A673 (cell line): ENCODE data around the gene AKAP8. TPM values are rescaled to one million over a fixed set of nuclear protein-coding genes. Genes with fewer than 3 reads are reported as not detected.

ENCODE experiments used
- BruUV-seq: library from RNA; stranded (reverse); fragments of 400-500 nt; replicated peaks from 2 replicates; lab custom pipeline; 2021; lab: Mats Ljungman, UMichigan
- CTCF ChIA-PET: fragments of 300-600 bp; sonication (Branson Sonifier 250); formaldehyde crosslinking; loops from one replicate; lab custom pipeline; 2022; ENCODE audit warnings: antibody characterized with exemption; lab: Charles Lee
- POLR2A ChIA-PET: fragments of 300-600 bp; sonication (Branson Sonifier 250); formaldehyde crosslinking; loops from one replicate; lab custom pipeline; 2022; ENCODE audit warnings: antibody characterized with exemption; ENCODE audit not compliant: low non-redundant PET; lab: Charles Lee
- DNase-seq: peaks from one replicate; pipeline ENCODE4 v3.0.0-alpha.2; 2015; ENCODE audit warnings: low spot score
- H3K27ac ChIP-seq: fragments of 200-600 bp; sonication (generic); 2 replicates; pipeline ENCODE4 v1.5.1; 2016; ENCODE audit warnings: mixed run types, low read depth, mild to moderate bottlenecking, mixed read lengths, antibody characterized with exemption, low read length; ENCODE audit not compliant: poor library complexity, severe bottlenecking
- H3K27me3 ChIP-seq: fragments of 200-600 bp; sonication (generic); replicated peaks from 2 replicates; pipeline ENCODE4 v1.6.1; 2017; ENCODE audit warnings: mixed run types, low read depth, mild to moderate bottlenecking, mixed read lengths, antibody characterized with exemption, low read length; ENCODE audit not compliant: insufficient read depth, poor library complexity
- H3K36me3 ChIP-seq: fragments of 200-600 bp; sonication (generic); 2 replicates; pipeline ENCODE4 v1.6.1; 2016; ENCODE audit warnings: mixed run types, mild to moderate bottlenecking, mixed read lengths, antibody characterized with exemption, low read length; ENCODE audit not compliant: insufficient read depth, poor library complexity, severe bottlenecking
- H3K4me1 ChIP-seq: fragments of 200-600 bp; sonication (generic); 2 replicates; pipeline ENCODE4 v1.6.1; 2017; ENCODE audit warnings: mixed run types, mild to moderate bottlenecking, mixed read lengths, antibody characterized with exemption, low read length; ENCODE audit not compliant: insufficient read depth, poor library complexity, severe bottlenecking
- H3K4me3 ChIP-seq: fragments of 200-600 bp; sonication (generic); 2 replicates; pipeline ENCODE4 v1.5.1; 2016; ENCODE audit warnings: low read depth, mixed run types, mild to moderate bottlenecking, mixed read lengths, low read length; ENCODE audit not compliant: poor library complexity, severe bottlenecking
- H3K9me3 ChIP-seq: fragments of 200-600 bp; sonication (generic); 2 replicates; pipeline ENCODE4 v1.6.1; 2016; ENCODE audit warnings: mixed run types, low read depth, mild to moderate bottlenecking, mixed read lengths, antibody characterized with exemption, low read length; ENCODE audit not compliant: poor library complexity, severe bottlenecking
- CTCF ChIP-seq: fragments of 300-800, 200-600 bp; sonication (generic); conservative IDR thresholded peaks from 2 replicates; pipeline ENCODE4 v1.5.1; 2017; ENCODE audit warnings: low read depth, mild to moderate bottlenecking, antibody characterized with exemption, low read length, moderate library complexity, mixed read lengths
- EZH2 ChIP-seq: fragments of 200-600 bp; sonication (generic); IDR thresholded peaks from 2 replicates; pipeline ENCODE4 v1.6.1; 2017; ENCODE audit warnings: borderline replicate concordance, low read depth, mild to moderate bottlenecking, mixed read lengths, antibody characterized with exemption, low read length; ENCODE audit not compliant: poor library complexity, severe bottlenecking
- intact Hi-C: fragments of 100-400 bp; cut with micrococcal nuclease; formaldehyde crosslinking; loops from one replicate; pipeline ENCODE4 v1.10.0; 2022; ENCODE audit not compliant: unreplicated experiment
- total RNA-seq: library from RNA; stranded (reverse); gene quantifications from 2 replicates; pipeline ENCODE4 v1.2.3, GENCODE V29; 2021

Gene AKAP8
- total RNA-seq, 1 experiment from 2014 or later: 48.4 TPM

- Histone ChIP-seq H3K36me3 (peaks cover 54% of the 10 kb centered on the region), H3K4me3 (no peak overlapping the region), H3K27me3 (no peaks in the 10 kb centered on the region), H3K27ac (no peak overlapping the region), H3K4me1 (no peaks in the 10 kb centered on the region), H3K9me3 (no peaks in the 10 kb centered on the region)
- POLR2A ChIA-PET: no interaction called here
- CTCF ChIA-PET: no interaction called here
- intact Hi-C loops: no loop called here
- TF ChIP-seq EZH2: no peak
- no peak for TF ChIP-seq CTCF
- DNase-seq: no peak
- BruUV-seq: no TSS peak
These were observed 7.1 kb downstream of the AKAP8 start for GRCh38 chr19:15372470-15372869.

- no peaks in the 10 kb centered on the region for H3K27me3 ChIP-seq
- H3K27ac ChIP-seq: no peak overlapping the region
- no peak for TF ChIP-seq CTCF
- no peak for TF ChIP-seq EZH2
- ChIA-PET CTCF (interaction anchor here (0.5 kb wide), 1 partner anchor 151 kb away, joined by 4 read pairs; no protein-coding TSS in a partner anchor), POLR2A (no interaction called here)
- no TSS peak for BruUV-seq
- no peak overlapping the region for H3K4me3 ChIP-seq
- H3K36me3 ChIP-seq: peaks cover 58% of the 10 kb centered on the region
- DNase-seq: no peak
- no peaks in the 10 kb centered on the region for H3K9me3 ChIP-seq
- intact Hi-C loops: no loop called here
- no peaks in the 10 kb centered on the region for H3K4me1 ChIP-seq
These were observed 7.7 kb downstream of the AKAP8 start for GRCh38 chr19:15371786-15372380.

- no TSS peak for BruUV-seq
- POLR2A ChIA-PET: no interaction called here
These were observed 8.5 kb downstream of the AKAP8 start for GRCh38 chr19:15371119-15371518.

More at GRCh38 chr19:15371119-15371518, 8.5 kb downstream of the AKAP8 start:
- Histone ChIP-seq H3K27me3 (no peaks in the 10 kb centered on the region), H3K4me3 (no peak overlapping the region), H3K27ac (no peak overlapping the region), H3K36me3 (peaks cover 63% of the 10 kb centered on the region), H3K4me1 (no peaks in the 10 kb centered on the region), H3K9me3 (no peaks in the 10 kb centered on the region)
- DNase-seq: no peak
- TF ChIP-seq EZH2 (no peak), CTCF (no peak)
- CTCF ChIA-PET: interaction anchor here (0.5 kb wide), 1 partner anchor 150 kb away, joined by 4 read pairs; no protein-coding TSS in a partner anchor
- intact Hi-C loops: no loop called here
